H1 (cell line): Measurements from ENCODE around the gene ZFYVE19. TPM values are rescaled to one million over a fixed set of nuclear protein-coding genes. Genes with fewer than 3 reads are reported as not detected.

Source experiments
- CTCF ChIA-PET: fragments of 300-600 bp; sonication (Branson Sonifier 250); formaldehyde crosslinking; loops from one replicate; lab custom pipeline; 2021; ENCODE audit not compliant: partially characterized antibody; lab: Charles Lee
- POLR2A ChIA-PET: fragments of 300-600 bp; sonication (Branson Sonifier 250); formaldehyde crosslinking; loops from one replicate; lab custom pipeline; 2021; ENCODE audit warnings: inconsistent platforms; ENCODE audit not compliant: partially characterized antibody; lab: Charles Lee
- DNase-seq, 2 experiments: peaks; one replicate each; pipeline versions ENCODE4 v3.0.0 to v3.0.0-alpha.2; 2010 to 2022; ENCODE audit warnings: low spot score in 2 of 2, low read depth in 1 of 2, mixed read lengths in 1 of 2
- FAIRE-seq: peaks from 2 replicates; lab custom pipeline; 2011; peaks lifted over from hg19 to GRCh38; lab: Jason Lieb, UNC
- H2AFZ ChIP-seq: 2 replicates; pipeline ENCODE4 v1.8.1; 2012; ENCODE audit warnings: low read length, inconsistent platforms
- H2AK5ac ChIP-seq: 2 replicates; pipeline ENCODE4 v1.6.1; 2013; ENCODE audit warnings: low read depth, low read length
- H2BK120ac ChIP-seq: replicated peaks from 2 replicates; pipeline ENCODE3; 2013; ENCODE audit warnings: low read depth, low read length, inconsistent platforms
- H2BK12ac ChIP-seq: 2 replicates; pipeline ENCODE4 v1.6.1; 2013; ENCODE audit warnings: low read depth, low read length
- H2BK15ac ChIP-seq: 2 replicates; pipeline ENCODE4 v1.6.1; 2013; ENCODE audit warnings: low read length
- H2BK20ac ChIP-seq: 2 replicates; pipeline ENCODE4 v1.6.1; 2013; ENCODE audit warnings: low read length
- H2BK5ac ChIP-seq: 2 replicates; pipeline ENCODE4 v1.6.1; 2013; ENCODE audit warnings: low read depth, low read length
- H3K14ac ChIP-seq: 2 replicates; pipeline ENCODE4 v1.6.1; 2013; ENCODE audit warnings: inconsistent platforms; ENCODE audit not compliant: insufficient read length
- H3K18ac ChIP-seq: 2 replicates; pipeline ENCODE4 v1.6.1; 2013; ENCODE audit warnings: low read length; ENCODE audit errors: extremely low read depth
- H3K23ac ChIP-seq: 2 replicates; pipeline ENCODE4 v1.6.1; 2013; ENCODE audit warnings: inconsistent platforms; ENCODE audit not compliant: insufficient read length
- H3K23me2 ChIP-seq: 2 replicates; pipeline ENCODE4 v1.6.1; 2013; ENCODE audit warnings: low read depth, low read length
- H3K27ac ChIP-seq: 2 replicates; pipeline ENCODE4 v1.6.1; 2011; ENCODE audit warnings: low read depth, low read length, inconsistent platforms
- H3K27me3 ChIP-seq, 4 experiments: replicated peaks in 1 of 4; 1 replicate in 1 of 4; 2 replicates in 3 of 4; pipeline versions ENCODE4 v1.6.1 to v1.8.1; 2011 to 2013; ENCODE audit warnings: low read length in 3 of 4, mild to moderate bottlenecking in 3 of 4, inconsistent platforms in 2 of 4, mixed read lengths in 2 of 4, moderate library complexity in 1 of 4; ENCODE audit not compliant: control insufficient read depth in 3 of 4, insufficient read depth in 3 of 4; ENCODE audit errors: extremely low read depth in 1 of 4
- H3K36me3 ChIP-seq, 4 experiments: 2 replicates each; pipeline versions ENCODE4 v1.6.1 to v1.8.1; 2011 to 2013; ENCODE audit warnings: mild to moderate bottlenecking in 4 of 4, low read length in 3 of 4, moderate library complexity in 2 of 4, control low read depth in 1 of 4, inconsistent platforms in 1 of 4; ENCODE audit not compliant: insufficient read depth in 4 of 4, control insufficient read depth in 2 of 4
- H3K4ac ChIP-seq: replicated peaks from 2 replicates; pipeline ENCODE3; 2013; ENCODE audit warnings: low read length, low read depth, mixed read lengths, inconsistent platforms; ENCODE audit not compliant: insufficient read length
- H3K4me1 ChIP-seq, 4 experiments: replicated peaks in 1 of 4; 1 replicate in 1 of 4; 2 replicates in 3 of 4; pipeline versions ENCODE4 v1.6.1 to v1.8.1; 2011 to 2013; ENCODE audit warnings: low read length in 3 of 4, inconsistent platforms in 2 of 4, mixed read lengths in 1 of 4; ENCODE audit not compliant: insufficient read depth in 4 of 4, control insufficient read depth in 3 of 4
- H3K4me2 ChIP-seq, 2 experiments: 2 replicates each; pipeline versions ENCODE4 v1.6.1 to v1.8.1; 2011 to 2013; ENCODE audit warnings: low read depth in 2 of 2, low read length in 2 of 2, control low read depth in 1 of 2, inconsistent platforms in 1 of 2, mild to moderate bottlenecking in 1 of 2; ENCODE audit not compliant: insufficient read depth in 1 of 2
- H3K4me3 ChIP-seq, 4 experiments: fragments of 200-600, 300-600 bp in 1 of 4; sonication (generic), shearing (Covaris generic), sonication (Bioruptor Twin) in 1 of 4; 2 replicates each; pipeline versions ENCODE4 v1.5.1 to v1.8.1; 2011 to 2016; ENCODE audit warnings: low read length in 4 of 4, low read depth in 3 of 4, control low read depth in 2 of 4, inconsistent platforms in 2 of 4, mild to moderate bottlenecking in 2 of 4, mixed read lengths in 1 of 4, moderate library complexity in 1 of 4; ENCODE audit not compliant: insufficient read depth in 2 of 4; ENCODE audit errors: extremely low read depth in 1 of 4
- H3K56ac ChIP-seq: replicated peaks from 2 replicates; pipeline ENCODE3; 2013; ENCODE audit warnings: low read depth, mild to moderate bottlenecking, mixed read lengths, low read length, inconsistent platforms; ENCODE audit not compliant: insufficient read length
- H3K79me1 ChIP-seq: 2 replicates; pipeline ENCODE4 v1.6.1; 2013; ENCODE audit warnings: low read depth, low read length, control low read depth
- H3K79me2 ChIP-seq, 2 experiments: 2 replicates each; pipeline versions ENCODE4 v1.6.1 to v1.8.1; 2012 to 2013; ENCODE audit warnings: low read length in 2 of 2, mild to moderate bottlenecking in 2 of 2, inconsistent platforms in 1 of 2; ENCODE audit not compliant: insufficient read depth in 2 of 2, control insufficient read depth in 1 of 2
- H3K9ac ChIP-seq, 4 experiments: replicated peaks in 1 of 4; 1 replicate in 1 of 4; 2 replicates in 3 of 4; pipeline versions ENCODE4 v1.6.1 to v1.8.1; 2011 to 2013; ENCODE audit warnings: low read depth in 3 of 4, low read length in 3 of 4, control low read depth in 2 of 4, mild to moderate bottlenecking in 2 of 4, moderate library complexity in 2 of 4, inconsistent platforms in 1 of 4; ENCODE audit errors: extremely low read depth in 1 of 4
- H3K9me3 ChIP-seq, 2 experiments: 2 replicates each; pipeline versions ENCODE4 v1.6.1 to v1.8.1; 2012 to 2013; ENCODE audit warnings: mild to moderate bottlenecking in 2 of 2, moderate library complexity in 2 of 2, control low read depth in 1 of 2, inconsistent platforms in 1 of 2, low read depth in 1 of 2, low read length in 1 of 2, mixed read lengths in 1 of 2; ENCODE audit not compliant: insufficient read depth in 2 of 2
- H4K20me1 ChIP-seq, 2 experiments: replicated peaks in 1 of 2; 2 replicates each; pipeline versions ENCODE3 to v1.8.1; 2011 to 2013; ENCODE audit warnings: inconsistent platforms in 2 of 2, low read length in 2 of 2, mild to moderate bottlenecking in 1 of 2; ENCODE audit not compliant: insufficient read depth in 2 of 2, control insufficient read depth in 1 of 2
- H4K5ac ChIP-seq: 2 replicates; pipeline ENCODE4 v1.6.1; 2013; ENCODE audit warnings: low read length, low read depth, mixed read lengths, inconsistent platforms; ENCODE audit not compliant: insufficient read length
- H4K8ac ChIP-seq: 2 replicates; pipeline ENCODE4 v1.8.0; 2013; ENCODE audit warnings: mild to moderate bottlenecking, moderate library complexity, low read length, inconsistent platforms; ENCODE audit not compliant: insufficient read depth; ENCODE audit errors: extremely low read depth
- H4K91ac ChIP-seq: replicated peaks from 2 replicates; pipeline ENCODE3; 2013; ENCODE audit warnings: low read length, mixed read lengths, inconsistent platforms; ENCODE audit not compliant: insufficient read length
- BACH1 ChIP-seq: IDR thresholded peaks from 2 replicates; pipeline ENCODE4 v1.6.1; 2012; ENCODE audit warnings: low read length, improper control_type of control experiment
- HDAC2 ChIP-seq, 2 experiments: fragments of 300-600 bp in 1 of 2; sonication (generic) in 1 of 2; IDR thresholded peaks; 2 replicates each; pipeline ENCODE4 v1.6.1; 2011 to 2012; ENCODE audit warnings: low read depth in 2 of 2, low read length in 2 of 2, mild to moderate bottlenecking in 2 of 2, moderate library complexity in 2 of 2, borderline replicate concordance in 1 of 2, inconsistent platforms in 1 of 2
- WGBS, 2 experiments: shearing (Covaris generic) in 1 of 2; methylation state at CpG; one replicate each; pipeline versions ENCODE4 v1.1.6 to v1.1.7; 2013 to 2015; ENCODE audit warnings: low lambda C conversion rate in 2 of 2, mixed read lengths in 2 of 2, inconsistent platforms in 1 of 2, low coverage in 1 of 2, missing lambda C conversion rate in 1 of 2; ENCODE audit not compliant: insufficient replicate concordance in 2 of 2, insufficient coverage in 1 of 2, insufficient read length in 1 of 2; ENCODE audit errors: extremely low coverage in 1 of 2, missing lambda C conversion rate in 1 of 2; 5-methylcytosine and 5-hydroxymethylcytosine counted together
- polyA plus RNA-seq, 7 experiments: library from polyadenylated mRNA; depleted of rRNA in 3 of 7; stranded (reverse) in 5 of 7; unstranded in 2 of 7; fragments of >200 nt in 5 of 7; fragments of 200-250 nt in 2 of 7; gene quantifications; 1 replicate in 5 of 7; 2 replicates in 1 of 7; 4 replicates in 1 of 7; pipeline versions ENCODE4 v1.2.1 to v1.2.3, GENCODE V29; 2011 to 2013; ENCODE audit warnings: missing spikeins in 2 of 7, mixed read lengths in 2 of 7
- total RNA-seq: library from RNA; stranded (reverse); fragmentation: NEBNext Ultra II Directional; extraction: Animal tissue kit (Norgen Biotek cat#: 25700); gene quantifications from 2 replicates; pipeline ENCODE4 v1.2.1, GENCODE V29; 2021

The ZFYVE19 gene
- total and polyA plus RNA-seq, 2 of the 8 experiments (the other 6 are each of a cell fraction or from before 2014, with no cell fraction given), result 11.2 to 21.8 TPM

DNA sequence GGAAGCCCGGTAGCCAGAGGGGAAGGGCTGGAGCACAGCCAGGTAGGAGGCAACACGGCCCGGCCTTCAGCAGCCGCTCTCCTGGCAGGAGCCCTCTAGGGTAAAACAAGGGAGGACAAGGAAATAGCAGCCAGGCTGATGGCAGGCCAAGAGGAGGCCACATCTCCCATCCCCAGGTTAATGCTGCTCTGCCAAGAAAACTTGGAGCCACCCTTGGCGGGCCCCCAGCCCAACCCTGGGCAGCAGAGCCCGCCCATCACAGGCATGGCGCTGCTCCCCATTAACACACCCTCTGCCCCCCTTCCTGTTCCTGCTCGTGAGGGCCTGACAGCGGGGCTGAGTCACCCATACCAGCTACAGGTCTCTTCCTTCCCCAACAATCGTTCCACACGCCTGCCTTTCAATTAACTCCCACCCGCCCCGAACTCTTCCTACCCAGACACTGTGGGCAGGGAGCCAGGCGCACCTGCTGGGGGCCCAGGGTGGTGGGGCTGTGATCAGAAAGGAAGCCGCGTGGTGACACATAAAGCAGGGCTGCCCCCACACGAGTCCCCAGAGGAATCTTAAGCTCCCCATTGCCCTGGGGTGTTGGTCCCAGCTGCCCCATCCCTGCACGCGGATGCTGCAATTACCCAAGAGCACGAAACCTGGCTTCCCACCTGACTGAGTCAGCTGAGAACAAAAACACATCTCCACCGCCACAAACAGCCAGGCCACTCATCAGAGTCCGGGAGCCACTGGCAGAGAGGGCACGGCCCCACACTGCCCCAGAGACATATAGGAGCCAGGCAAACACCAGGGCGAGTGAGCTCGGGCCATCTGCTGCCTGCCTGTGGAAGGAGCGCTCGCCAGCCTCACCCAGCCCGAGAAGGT, 37.4 kb upstream of the ZFYVE19 start, which contains the start of gene C15orf62:
Gene C15orf62 (plus strand): TSS at position 707 of the 873 bp plus-strand sequence. CDS start 516 bp downstream, outside the sequence.
- Histone ChIP-seq H3K4me1 (peaks cover 5 to 27% (median 15%) of the 10 kb centered on the region in 4 experiments), H2AFZ (no peak within 1 kb of the TSS), H3K23ac (no peak within 1 kb of the TSS), H3K79me2 (no peaks in the 10 kb centered on the region), H3K36me3 (peaks cover 0 to 8% (median 0%) of the 10 kb centered on the region in 4 experiments; a peak in 2 of 8 replicates), H4K8ac (no peak within 1 kb of the TSS; the same call in 1 of the 2 replicates), H3K79me1 (no peaks in the 10 kb centered on the region; the same call in 1 of the 2 replicates), H3K9ac (no peak within 1 kb of the TSS; a peak in 1 of 7 replicates), H3K18ac (no peak within 1 kb of the TSS), H3K14ac (no peak within 1 kb of the TSS), H3K4ac (no peak within 1 kb of the TSS), H2BK15ac (no peak within 1 kb of the TSS), H3K56ac (no peak within 1 kb of the TSS), H2BK5ac (no peak within 1 kb of the TSS; the same call in 1 of the 2 replicates), H2AK5ac (no peak within 1 kb of the TSS), H2BK120ac (no peak within 1 kb of the TSS), H3K4me3 (no peak within 1 kb of the TSS), H3K23me2 (peaks cover 2% of the 10 kb centered on the region; the same call in 1 of the 2 replicates), H2BK12ac (no peak within 1 kb of the TSS), H3K27ac (no peak within 1 kb of the TSS; the same call in 1 of the 2 replicates), H2BK20ac (no peak within 1 kb of the TSS), H3K9me3 (no peaks in the 10 kb centered on the region), H3K4me2 (no peak within 1 kb of the TSS), H4K5ac (no peak within 1 kb of the TSS), H4K20me1 (peaks cover 0 to 2% of the 10 kb centered on the region in 2 experiments), H3K27me3 (no peaks in the 10 kb centered on the region), H4K91ac (no peak within 1 kb of the TSS)
- DNase-seq (no peak), FAIRE-seq (no peak)
- ChIA-PET POLR2A (interaction anchor here (0.9 to 2.7 kb wide), 6 partner anchors 10 to 319 kb away, joined by 3 to 11 read pairs (median 4); no protein-coding TSS in a partner anchor), CTCF (interaction anchor here (0.6 to 15.3 kb wide), 9 partner anchors 14 to 179 kb away, joined by 3 to 184 read pairs (median 7); no protein-coding TSS in a partner anchor)
- WGBS, 2 experiments, result 90% methylated on average over 28 of the region's 28 CpGs; no CpG with 5 or more reads in 1 of the 2 experiments
- TF ChIP-seq HDAC2 (IDR thresholded peaks at IDR 0.05; ENCODE audit: borderline replicate concordance in 1 of 2, low read depth in 2 of 2, low read length in 2 of 2) (no peak), BACH1 (no peak)
